GM23248 (cell line): ENCODE results near the gene VWF.
"Not testable (repeated sequence)": the region's sequence is repeated elsewhere in the genome, so short reads cannot be mapped to it uniquely, and the experiment has no call there.

Experiments
- EZH2 ChIP-seq: fragments of 200-600 bp; sonication (generic); IDR thresholded peaks from 2 replicates; pipeline ENCODE4 v1.6.1; 2018; ENCODE audit warnings: antibody characterized with exemption, mild to moderate bottlenecking; ENCODE audit not compliant: insufficient read depth, poor library complexity, severe bottlenecking
- EZH2phosphoT487 ChIP-seq: fragments of 200-600 bp; sonication (generic); IDR thresholded peaks from 2 replicates; pipeline ENCODE4 v1.6.1; 2018; ENCODE audit warnings: antibody characterized with exemption, moderate library complexity, mild to moderate bottlenecking, low read depth; ENCODE audit not compliant: insufficient read depth

GRCh38 chr12:6160049-6160649, 35.7 kb upstream of the VWF start:
- TF ChIP-seq EZH2, EZH2phosphoT487: not testable (repeated sequence)
